Left colon (tissue), 2 donors: ENCODE results near the gene STXBP5. TPM values are rescaled to one million over a fixed set of nuclear protein-coding genes. Genes with fewer than 3 reads are reported as not detected.
A peak's percentile ranks its signal among the peaks of the same experiment; 100 is the strongest.
"Not testable (repeated sequence)": the region's sequence is repeated elsewhere in the genome, so short reads cannot be mapped to it uniquely, and the experiment has no call there.

Experiments
- ATAC-seq: fragments of 200-7000 bp; cut with Tn5 transposase; one replicate; pipeline ENCODE4 v1.9.1; 2020; ENCODE audit warnings: mild to moderate bottlenecking, moderate library complexity
- DNase-seq, 2 donors: peaks; one replicate each; pipeline ENCODE4 v3.0.0-alpha.2; 2020
- intact Hi-C, 2 donors: fragments of 100-400 bp; cut with DNase I in 1 of 2; cut with micrococcal nuclease in 1 of 2; formaldehyde crosslinking; loops; one replicate each; pipeline versions ENCODE4 v1.11.2 to v1.14.0; 2022; cut with DNase I, micrococcal nuclease
- total RNA-seq, 2 donors: library from RNA; stranded (reverse); fragmentation: NEBNext Ultra II Directional; extraction: Animal tissue kit (Norgen Biotek cat#: 25700); gene quantifications; one replicate each; pipeline ENCODE4 v1.2.1, GENCODE V29; 2021
- donor health status: DM: no; HTN: no; CAD: no.
- donor health status: DM: yes; HTN: yes; CAD: no.

The STXBP5 gene
- total RNA-seq, 2 donors from 2014 or later: 58.0 to 86.1 TPM

GRCh38 chr6:147226163-147226724 lies 22.0 kb downstream of the STXBP5 start:
- ATAC-seq (no peak), DNase-seq (no peak)
- intact Hi-C loops: no loop called here

- ATAC-seq (no peak), DNase-seq (no peak)
- intact Hi-C loops: no loop called here
Observed at GRCh38 chr6:147226877-147227276, 22.7 kb downstream of the STXBP5 start.

- intact Hi-C loops: no loop called here
Observed at GRCh38 chr6:147227770-147228320, 23.6 kb downstream of the STXBP5 start.

GRCh38 chr6:147231589-147231988 lies 27.4 kb downstream of the STXBP5 start:
- no peak for ATAC-seq
- intact Hi-C loops: no loop called here

More at GRCh38 chr6:147227770-147228320, 23.6 kb downstream of the STXBP5 start:
- DNase-seq (no peak), ATAC-seq (no peak)

GRCh38 chr6:147234685-147235084 lies 30.5 kb downstream of the STXBP5 start:
- DNase-seq (no peak), ATAC-seq (no peak)
- intact Hi-C loops: no loop called here

More at GRCh38 chr6:147231589-147231988, 27.4 kb downstream of the STXBP5 start:
- DNase-seq: no peak

- DNase-seq: no peak
- ATAC-seq: no peak
- intact Hi-C loops: no loop called here
Observed at GRCh38 chr6:147238164-147238563, 33.9 kb downstream of the STXBP5 start.

GRCh38 chr6:147238906-147239305 lies 34.7 kb downstream of the STXBP5 start:
- no peak for ATAC-seq
- intact Hi-C loops: no loop called here
- DNase-seq: no peak

GRCh38 chr6:147244832-147245231 lies 40.6 kb downstream of the STXBP5 start:
- intact Hi-C loops: no loop called here
- DNase-seq: no peak
- ATAC-seq: no peak

GRCh38 chr6:147245693-147246092 lies 41.5 kb downstream of the STXBP5 start:
- intact Hi-C loops: no loop called here
- no peak for ATAC-seq
- DNase-seq: no peak

- DNase-seq (no peak), ATAC-seq (no peak)
- intact Hi-C loops: no loop called here
Observed at GRCh38 chr6:147246853-147247635, 42.8 kb downstream of the STXBP5 start.

GRCh38 chr6:147248859-147249258 lies 44.6 kb downstream of the STXBP5 start:
- intact Hi-C loops: no loop called here
- DNase-seq: no peak
- ATAC-seq: no peak

GRCh38 chr6:147251072-147251471 lies 46.9 kb downstream of the STXBP5 start:
- ATAC-seq (no peak), DNase-seq (no peak)
- intact Hi-C loops: no loop called here

GRCh38 chr6:147254929-147255473 lies 50.8 kb downstream of the STXBP5 start:
- DNase-seq, intact Hi-C loops, ATAC-seq: not testable (repeated sequence)

GRCh38 chr6:147255948-147256674 lies 51.9 kb downstream of the STXBP5 start:
- DNase-seq: no peak
- ATAC-seq: peak; percentile 33
- intact Hi-C loops: no loop called here

- DNase-seq: no peak
- no peak for ATAC-seq
- intact Hi-C loops: no loop called here
Observed at GRCh38 chr6:147257760-147258159, 53.5 kb downstream of the STXBP5 start.

GRCh38 chr6:147260091-147260490 lies 55.9 kb downstream of the STXBP5 start:
- no peak for ATAC-seq
- DNase-seq: no peak
- intact Hi-C loops: no loop called here

GRCh38 chr6:147262946-147263345 lies 58.7 kb downstream of the STXBP5 start:
- intact Hi-C loops: no loop called here
- ATAC-seq (peak; percentile 97), DNase-seq (no peak)

- intact Hi-C loops: no loop called here
- DNase-seq (no peak), ATAC-seq (no peak)
Observed at GRCh38 chr6:147266821-147267220, 62.6 kb downstream of the STXBP5 start.

GRCh38 chr6:147267658-147268057 lies 63.4 kb downstream of the STXBP5 start:
- intact Hi-C loops: no loop called here
- DNase-seq (no peak), ATAC-seq (no peak)
